Esophagus muscularis mucosa (tissue), 4 donors: ENCODE results near the gene ABCB8.

Experiments
- CTCF ChIP-seq, 3 experiments: fragments of 200-600 bp in 2 of 3; fragments of 450-650 bp in 1 of 3; sonication (generic) in 2 of 3; IDR thresholded peaks; one replicate each; pipeline ENCODE4 v1.5.1; 2017 to 2019; ENCODE audit warnings: antibody characterized with exemption in 3 of 3, mild to moderate bottlenecking in 2 of 3, moderate library complexity in 1 of 3
- EP300 ChIP-seq: sonication (generic); formaldehyde crosslinking; IDR thresholded peaks from one replicate; pipeline ENCODE4 v1.6.1; 2017; ENCODE audit warnings: antibody characterized with exemption
- POLR2A ChIP-seq: fragments of 450-650 bp; IDR thresholded peaks from one replicate; pipeline ENCODE4 v1.6.1; 2017; ENCODE audit warnings: antibody characterized with exemption, moderate library complexity, mild to moderate bottlenecking, low read depth
- POLR2AphosphoS5 ChIP-seq, 2 donors: sonication (generic); formaldehyde crosslinking; IDR thresholded peaks; one replicate each; pipeline ENCODE4 v1.6.1; 2017; ENCODE audit warnings: antibody characterized with exemption in 2 of 2

- TF ChIP-seq CTCF (IDR thresholded peaks at IDR 0.05): no peak
- no peak for TF ChIP-seq POLR2A
- TF ChIP-seq POLR2AphosphoS5 (IDR thresholded peaks at IDR 0.05): no peak
- TF ChIP-seq EP300: no peak
Measured at GRCh38 chr7:151081170-151082101, 53.2 kb downstream of the ABCB8 start.
